GM23338 (cell line): ENCODE measurements around the gene PGF. TPM values are rescaled to one million over a fixed set of nuclear protein-coding genes. Genes with fewer than 3 reads are reported as not detected.
A peak's percentile ranks its signal among the peaks of the same experiment; 100 is the strongest.

Experiments used
- ATAC-seq: fragments of 200-7000 bp; cut with Tn5 transposase; 3 replicates; pipeline ENCODE4 v1.9.1; 2020
- DNase-seq: peaks from one replicate; pipeline ENCODE4 v3.0.0-alpha.2; 2015; ENCODE audit warnings: low spot score
- H2AFZ ChIP-seq: fragments of 200-600 bp; sonication (generic); 2 replicates; pipeline ENCODE4 v1.8.0; 2016; ENCODE audit warnings: antibody characterized with exemption, mild to moderate bottlenecking, moderate library complexity
- H3F3A ChIP-seq: fragments of 200-600 bp; sonication (generic); replicated peaks from 2 replicates; pipeline ENCODE4 v1.8.0; 2017; ENCODE audit warnings: antibody characterized with exemption, mixed run types, low read depth
- H3K27ac ChIP-seq: fragments of 200-600 bp; sonication (generic); 2 replicates; pipeline ENCODE4 v1.6.1; 2016; ENCODE audit warnings: low read depth
- H3K27me3 ChIP-seq: fragments of 200-600 bp; sonication (generic); 2 replicates; pipeline ENCODE4 v1.8.0; 2016; ENCODE audit warnings: mild to moderate bottlenecking, mixed run types, moderate library complexity; ENCODE audit not compliant: insufficient read depth
- H3K36me3 ChIP-seq: fragments of 200-600 bp; sonication (generic); 2 replicates; pipeline ENCODE4 v1.8.0; 2016; ENCODE audit warnings: mild to moderate bottlenecking; ENCODE audit not compliant: insufficient read depth
- H3K4me1 ChIP-seq: fragments of 200-600 bp; sonication (generic); 2 replicates; pipeline ENCODE4 v1.8.0; 2016; ENCODE audit warnings: mild to moderate bottlenecking, moderate library complexity; ENCODE audit not compliant: insufficient read depth
- H3K4me2 ChIP-seq: fragments of 200-600 bp; sonication (generic); 2 replicates; pipeline ENCODE4 v1.7.1; 2017; ENCODE audit warnings: mixed run types
- H3K4me3 ChIP-seq: fragments of 200-600 bp; sonication (generic); 2 replicates; pipeline ENCODE4 v1.6.1; 2016; ENCODE audit warnings: mixed run types
- H3K79me2 ChIP-seq: fragments of 200-600 bp; sonication (generic); replicated peaks from 2 replicates; pipeline ENCODE4 v1.8.0; 2017; ENCODE audit warnings: mild to moderate bottlenecking; ENCODE audit not compliant: insufficient read depth
- H3K9me2 ChIP-seq: fragments of 200-600 bp; sonication (generic); 2 replicates; pipeline ENCODE4 v1.8.0; 2017; ENCODE audit not compliant: insufficient read depth
- H4K20me1 ChIP-seq: fragments of 200-600 bp; sonication (generic); replicated peaks from 2 replicates; pipeline ENCODE4 v1.8.0; 2017; ENCODE audit warnings: mild to moderate bottlenecking; ENCODE audit not compliant: insufficient read depth
- H3K27ac Mint-ChIP-seq: 2 replicates; pipeline ENCODE4 v1.8.0; 2020; ENCODE audit warnings: inconsistent platforms, mild to moderate bottlenecking, moderate library complexity, mixed read lengths
- H3K27me3 Mint-ChIP-seq: 3 replicates; pipeline ENCODE4 v1.8.0; 2022; ENCODE audit warnings: low read depth, mild to moderate bottlenecking, moderate library complexity, mixed read lengths, inconsistent platforms; ENCODE audit not compliant: insufficient read depth, poor library complexity
- H3K36me3 Mint-ChIP-seq: 3 replicates; pipeline ENCODE4 v1.8.0; 2021; ENCODE audit warnings: low read depth, mild to moderate bottlenecking, inconsistent platforms, moderate library complexity, mixed read lengths
- H3K4me1 Mint-ChIP-seq: 3 replicates; pipeline ENCODE4 v1.8.0; 2020; ENCODE audit warnings: mild to moderate bottlenecking, inconsistent platforms, mixed read lengths
- H3K4me3 Mint-ChIP-seq: 3 replicates; pipeline ENCODE4 v1.8.0; 2021; ENCODE audit warnings: moderate library complexity, mild to moderate bottlenecking, inconsistent platforms, mixed read lengths
- H3K9me3 Mint-ChIP-seq: 3 replicates; pipeline ENCODE4 v1.8.0; 2020; ENCODE audit warnings: moderate library complexity, mild to moderate bottlenecking, inconsistent platforms, mixed read lengths
- CREB1 ChIP-seq: fragments of 250-450 bp; sonication (Bioruptor Pico); IDR thresholded peaks from 2 replicates; pipeline ENCODE4 v1.5.0; 2020; ENCODE audit warnings: low read depth, mild to moderate bottlenecking, moderate library complexity
- CTCF ChIP-seq, 2 experiments: fragments of 200-600 bp in 1 of 2; sonication (generic) in 1 of 2; conservative IDR thresholded peaks; 2 replicates each; pipeline versions ENCODE4 v1.5.1 to v1.6.1; 2016 to 2017; ENCODE audit warnings: antibody characterized with exemption in 2 of 2, low read depth in 2 of 2, mild to moderate bottlenecking in 2 of 2, moderate library complexity in 1 of 2
- EZH2 ChIP-seq: fragments of 200-600 bp; sonication (generic); IDR thresholded peaks from one replicate; pipeline ENCODE4 v1.8.0; 2017; ENCODE audit warnings: antibody characterized with exemption, mild to moderate bottlenecking, low read depth; ENCODE audit not compliant: unreplicated experiment
- EZH2phosphoT487 ChIP-seq: fragments of 200-600 bp; sonication (generic); IDR thresholded peaks from one replicate; pipeline ENCODE4 v1.8.1; 2018; ENCODE audit warnings: antibody characterized with exemption; ENCODE audit not compliant: unreplicated experiment
- JUNB ChIP-seq: IDR thresholded peaks from one replicate; pipeline ENCODE4 v1.6.1; 2016; ENCODE audit warnings: antibody characterized with exemption; ENCODE audit not compliant: unreplicated experiment
- NANOG ChIP-seq: IDR thresholded peaks from 2 replicates; pipeline ENCODE4 v1.6.1; 2016; ENCODE audit warnings: antibody characterized with exemption, borderline replicate concordance
- POLR2AphosphoS5 ChIP-seq: IDR thresholded peaks from 2 replicates; pipeline ENCODE4 v1.6.1; 2016; ENCODE audit warnings: antibody characterized with exemption, low read depth
- REST ChIP-seq: IDR thresholded peaks from one replicate; pipeline ENCODE4 v1.6.1; 2018; ENCODE audit warnings: antibody characterized with exemption; ENCODE audit not compliant: unreplicated experiment
- STAT1 ChIP-seq: IDR thresholded peaks from one replicate; pipeline ENCODE4 v1.6.1; 2016; ENCODE audit warnings: antibody characterized with exemption; ENCODE audit not compliant: unreplicated experiment
- ZNF114 ChIP-seq: fragments of 250-450 bp; sonication (Bioruptor Pico); IDR thresholded peaks from 2 replicates; pipeline ENCODE4 v1.5.0; 2020; ENCODE audit warnings: mild to moderate bottlenecking, moderate library complexity
- ZNF331 ChIP-seq: fragments of 250-450 bp; sonication (Bioruptor Pico); IDR thresholded peaks from 2 replicates; pipeline ENCODE4 v1.5.0; 2020; ENCODE audit warnings: low read depth, mild to moderate bottlenecking, moderate library complexity
- ZNF462 ChIP-seq: fragments of 250-450 bp; sonication (Bioruptor Pico); IDR thresholded peaks from 2 replicates; pipeline ENCODE4 v1.5.0; 2020; ENCODE audit warnings: mild to moderate bottlenecking, moderate library complexity
- polyA plus RNA-seq: library from polyadenylated mRNA; unstranded; fragments of >200 nt; fragmentation: Nextera tagmentation; extraction: Ambion mirVana; gene quantifications from 2 replicates; pipeline ENCODE4 v1.2.1, GENCODE V29; 2016
- total RNA-seq: library from RNA; depleted of rRNA; stranded (reverse); fragments of >200 nt; shearing (Covaris generic); gene quantifications from 2 replicates; pipeline ENCODE4 v1.2.3, GENCODE V29; 2014
- TF ChIP-seq, protein P1 (sequence below): IDR thresholded peaks from 2 replicates; pipeline ENCODE4 v1.6.1; 2016; ENCODE audit warnings: antibody characterized with exemption

The PGF gene
- total and polyA plus RNA-seq, 2 experiments from 2014 or later, result 2.9 to 6.3 TPM

GRCh38 chr14:74896400-74896799 lies 59.0 kb downstream of the PGF start:
- TF ChIP-seq, protein P1, sequence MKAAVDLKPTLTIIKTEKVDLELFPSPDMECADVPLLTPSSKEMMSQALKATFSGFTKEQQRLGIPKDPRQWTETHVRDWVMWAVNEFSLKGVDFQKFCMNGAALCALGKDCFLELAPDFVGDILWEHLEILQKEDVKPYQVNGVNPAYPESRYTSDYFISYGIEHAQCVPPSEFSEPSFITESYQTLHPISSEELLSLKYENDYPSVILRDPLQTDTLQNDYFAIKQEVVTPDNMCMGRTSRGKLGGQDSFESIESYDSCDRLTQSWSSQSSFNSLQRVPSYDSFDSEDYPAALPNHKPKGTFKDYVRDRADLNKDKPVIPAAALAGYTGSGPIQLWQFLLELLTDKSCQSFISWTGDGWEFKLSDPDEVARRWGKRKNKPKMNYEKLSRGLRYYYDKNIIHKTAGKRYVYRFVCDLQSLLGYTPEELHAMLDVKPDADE, result no peak
- TF ChIP-seq CREB1 (no peak), REST (no peak), CTCF (conservative IDR thresholded peaks at IDR 0.05; ENCODE audit: low read depth in 2 of 2) (no peak), EZH2 (no peak), ZNF331 (CRISPR knock-in tag) (no peak), NANOG (no peak), ZNF462 (no peak), JUNB (no peak), ZNF114 (CRISPR knock-in tag) (no peak), EZH2phosphoT487 (no peak), STAT1 (no peak), POLR2AphosphoS5 (no peak)

More at GRCh38 chr14:74896400-74896799, 59.0 kb downstream of the PGF start:
- Histone ChIP-seq H3F3A (0 out of 2 replicates have a peak, but pooled peaks cover 8% of the 10 kb centered on the region), H3K27ac (0 out of 2 replicates have a peak overlapping the region, but pooled peaks have one; percentile 14), H3K4me2 (no peak overlapping the region), H3K36me3 (peaks cover 88% of the 10 kb centered on the region), H3K4me3 (no peak overlapping the region), H3K9me2 (no peaks in the 10 kb centered on the region), H3K79me2 (no peaks in the 10 kb centered on the region; the same call in 1 of the 2 replicates), H4K20me1 (peaks cover 47% of the 10 kb centered on the region), H3K4me1 (no peaks in the 10 kb centered on the region), H3K27me3 (no peaks in the 10 kb centered on the region), H2AFZ (no peak overlapping the region)
- Mint-ChIP-seq H3K36me3 (peaks cover 97% of the 10 kb centered on the region), H3K27me3 (no peaks in the 10 kb centered on the region), H3K4me1 (no peaks in the 10 kb centered on the region), H3K27ac (no peak overlapping the region), H3K9me3 (no peaks in the 10 kb centered on the region), H3K4me3 (no peak overlapping the region)
- no peak for ATAC-seq
- no peak for DNase-seq
